Activated effector memory CD4-positive, alpha-beta T cell treated with anti-CD3 and anti-CD28 coated beads, Interleukin-2, amount 50 U/mL, for 16 hours (primary cell): ENCODE results near the gene CADPS.

Source experiments
- DNase-seq: peaks from one replicate; pipeline ENCODE4 v3.0.0-alpha.2; 2020

The CADPS gene

GRCh38 chr3:62548528-62549205 is 326.5 kb downstream of the CADPS start:
- no peak for DNase-seq

- DNase-seq, result no peak
Measured at GRCh38 chr3:62546266-62546665, 328.9 kb downstream of the CADPS start.

GRCh38 chr3:62542185-62542584 is 333.0 kb downstream of the CADPS start:
- no peak for DNase-seq

GRCh38 chr3:62539762-62540161 is 335.5 kb downstream of the CADPS start:
- DNase-seq, result no peak

GRCh38 chr3:62538691-62539356 is 336.4 kb downstream of the CADPS start:
- DNase-seq, result no peak

- DNase-seq, result no peak
Measured at GRCh38 chr3:62534326-62534725, 340.9 kb downstream of the CADPS start.

- DNase-seq, result no peak
Measured at GRCh38 chr3:62532796-62533195, 342.4 kb downstream of the CADPS start.

GRCh38 chr3:62531981-62532380 is 343.2 kb downstream of the CADPS start:
- no peak for DNase-seq

GRCh38 chr3:62531493-62531892 is 343.7 kb downstream of the CADPS start:
- DNase-seq, result no peak

- no peak for DNase-seq
Measured at GRCh38 chr3:62529230-62529629, 346.0 kb downstream of the CADPS start.

GRCh38 chr3:62527474-62527873 is 347.7 kb downstream of the CADPS start:
- no peak for DNase-seq

- no peak for DNase-seq
Measured at GRCh38 chr3:62525281-62525680, 349.9 kb downstream of the CADPS start.

- DNase-seq, result no peak
Measured at GRCh38 chr3:62523672-62524071, 351.5 kb downstream of the CADPS start.

- DNase-seq, result no peak
Measured at GRCh38 chr3:62521464-62522105, 353.6 kb downstream of the CADPS start.

- DNase-seq, result no peak
Measured at GRCh38 chr3:62503516-62503915, 371.7 kb downstream of the CADPS start.

- DNase-seq, result no peak
Measured at GRCh38 chr3:62502315-62503300, 372.6 kb downstream of the CADPS start.

GRCh38 chr3:62501289-62501668 is 373.9 kb downstream of the CADPS start:
- no peak for DNase-seq

- DNase-seq, result no peak
Measured at GRCh38 chr3:62500556-62501288, 374.5 kb downstream of the CADPS start.

- no peak for DNase-seq
Measured at GRCh38 chr3:62497156-62497555, 378.1 kb downstream of the CADPS start.

- no peak for DNase-seq
Measured at GRCh38 chr3:62496503-62496902, 378.7 kb downstream of the CADPS start.

GRCh38 chr3:62493109-62493801 is 382.0 kb downstream of the CADPS start:
- DNase-seq, result no peak

GRCh38 chr3:62482961-62483360 is 392.3 kb downstream of the CADPS start:
- DNase-seq, result no peak
